ENCODE measurements around the gene CYGB. TPM values are rescaled to one million over a fixed set of nuclear protein-coding genes. Genes with fewer than 3 reads are reported as not detected.
A peak's percentile ranks its signal among the peaks of the same experiment; 100 is the strongest.
"Not testable (repeated sequence)": the region's sequence is repeated elsewhere in the genome, so short reads cannot be mapped to it uniquely, and the experiment has no call there.

CYGB gene
- total RNA-seq, 1 experiment from 2014 or later, result not detected

DNA sequence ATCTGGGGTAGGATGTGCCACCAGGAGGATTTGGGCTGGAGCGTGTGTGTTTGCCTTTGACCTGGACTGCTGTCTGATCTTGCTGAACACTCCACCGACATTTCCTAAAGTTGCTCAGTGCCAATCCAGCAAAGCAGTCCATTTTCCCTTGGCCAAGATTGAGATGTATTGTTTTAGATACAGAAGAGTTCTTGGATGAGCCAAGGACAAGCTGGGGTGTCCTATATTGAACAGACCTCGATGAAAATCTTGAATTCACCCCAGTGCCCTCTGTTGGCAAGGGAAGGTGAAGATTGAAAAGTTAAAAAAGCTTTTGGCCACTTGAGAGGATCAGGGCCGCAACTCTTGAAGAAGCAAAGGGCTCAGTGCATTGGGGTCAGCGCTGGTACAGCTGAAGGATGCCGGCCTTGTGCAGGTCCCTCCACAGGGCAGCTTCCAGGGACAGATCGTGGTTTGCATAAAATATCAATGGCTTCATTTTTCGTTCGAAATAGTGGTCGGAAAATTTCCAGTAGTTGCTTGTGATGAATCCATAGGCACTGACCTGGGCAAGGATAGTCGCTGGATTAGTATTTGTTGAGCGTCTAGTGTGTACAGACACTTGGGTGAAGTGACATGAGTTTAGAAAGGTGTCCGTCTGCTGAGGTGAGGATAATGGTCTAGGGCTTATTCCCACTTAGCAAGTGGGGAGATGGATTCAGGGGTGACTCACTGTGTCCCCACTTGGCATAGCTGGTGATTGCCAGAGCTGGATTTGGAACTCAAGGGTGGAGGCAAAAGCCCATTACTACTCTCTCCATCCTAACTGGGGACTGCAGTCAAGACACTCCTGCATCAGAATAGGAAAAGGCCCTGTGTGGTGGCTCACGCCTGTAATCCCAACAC lies 28.5 kb upstream of the CYGB start:
- Histone ChIP-seq H3K4me1 (ENCODE audit: low read length) (no peaks in the 10 kb centered on the region), H3K9me2 (replicated peaks; ENCODE audit: insufficient read depth, low read length) (no peaks in the 10 kb centered on the region), H3K9ac (ENCODE audit: low read length) (no peak overlapping the region), H3K4me3 (ENCODE audit: low read length) (no peak overlapping the region), H3K27ac (ENCODE audit: low read length) (no peak overlapping the region), H3K27me3 (ENCODE audit: low read length) (no peaks in the 10 kb centered on the region), H2AFZ (ENCODE audit: low read length) (no peak overlapping the region), H3K79me2 (ENCODE audit: low read length) (peaks cover 10% of the 10 kb centered on the region), H3K4me2 (ENCODE audit: low read depth, low read length, poor library complexity, severe bottlenecking) (no peak overlapping the region), H4K20me1 (ENCODE audit: insufficient read depth, low read depth, low read length) (peaks cover 35% of the 10 kb centered on the region), H3K36me3 (ENCODE audit: insufficient read depth, low read length) (peaks cover 28% of the 10 kb centered on the region), H3K9me3 (ENCODE audit: low read length) (no peaks in the 10 kb centered on the region)
- no peak for DNase-seq

DNA sequence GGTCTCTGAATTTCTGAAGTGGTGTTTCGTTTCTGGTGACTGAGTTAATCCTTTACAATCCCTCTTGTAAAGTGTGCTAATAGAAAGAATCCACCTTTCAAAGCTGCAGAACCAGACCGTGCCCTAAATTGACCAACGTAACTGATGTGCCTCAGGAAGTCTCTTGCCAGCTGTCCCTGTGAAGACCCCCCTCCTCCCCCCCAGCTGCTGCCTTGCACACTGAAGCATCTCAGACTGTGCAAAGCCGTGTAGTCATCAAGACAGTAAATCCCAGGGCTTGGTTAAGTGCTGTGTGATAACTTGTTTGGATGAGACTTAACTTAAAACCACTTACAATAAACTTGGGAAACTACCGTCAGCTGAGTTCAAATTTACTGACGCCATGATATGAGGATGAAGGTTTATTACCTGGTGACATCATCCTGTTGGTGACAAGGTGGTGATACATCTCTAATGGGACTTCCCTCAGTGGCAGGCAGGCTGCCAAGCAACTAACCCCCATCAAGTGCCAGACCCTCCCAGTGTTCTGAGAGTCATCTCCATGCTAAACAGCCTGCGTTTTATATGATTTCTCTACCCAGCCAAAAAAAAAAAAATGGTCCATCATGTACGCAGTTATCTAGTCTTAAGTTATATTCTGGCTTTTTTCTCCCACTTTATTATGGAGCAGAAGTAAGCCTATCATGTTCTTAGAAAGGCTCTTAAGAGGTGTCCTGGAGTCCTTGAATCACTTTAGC lies 27.6 kb upstream of the CYGB start:
- H4K20me1 ChIP-seq (ENCODE audit: insufficient read depth, low read depth, low read length), result peaks cover 43% of the 10 kb centered on the region
- not testable (repeated sequence) for H3K9me3 ChIP-seq (ENCODE audit: low read length); H2AFZ ChIP-seq (ENCODE audit: low read length); H3K9me2 ChIP-seq (replicated peaks; ENCODE audit: insufficient read depth, low read length); H3K4me3 ChIP-seq (ENCODE audit: low read length); H3K27ac ChIP-seq (ENCODE audit: low read length); H3K27me3 ChIP-seq (ENCODE audit: low read length); H3K9ac ChIP-seq (ENCODE audit: low read length); H3K4me1 ChIP-seq (ENCODE audit: low read length); H3K4me2 ChIP-seq (ENCODE audit: low read depth, low read length, poor library complexity, severe bottlenecking)
- peak; percentile 63 for DNase-seq
- peaks cover 18% of the 10 kb centered on the region for H3K79me2 ChIP-seq (ENCODE audit: low read length)
- peaks cover 36% of the 10 kb centered on the region for H3K36me3 ChIP-seq (ENCODE audit: insufficient read depth, low read length)

GRCh38 chr17:76563359-76563758 lies 25.9 kb upstream of the CYGB start:
- H3K9ac ChIP-seq (ENCODE audit: low read length); H3K4me3 ChIP-seq (ENCODE audit: low read length); DNase-seq; H3K4me2 ChIP-seq (ENCODE audit: low read depth, low read length, poor library complexity, severe bottlenecking); H3K27ac ChIP-seq (ENCODE audit: low read length); H3K27me3 ChIP-seq (ENCODE audit: low read length); H2AFZ ChIP-seq (ENCODE audit: low read length); H3K9me2 ChIP-seq (replicated peaks; ENCODE audit: insufficient read depth, low read length); H3K9me3 ChIP-seq (ENCODE audit: low read length): not testable (repeated sequence)
- peaks cover 57% of the 10 kb centered on the region for H4K20me1 ChIP-seq (ENCODE audit: insufficient read depth, low read depth, low read length)
- peaks cover 36% of the 10 kb centered on the region for H3K79me2 ChIP-seq (ENCODE audit: low read length)
- peaks cover 52% of the 10 kb centered on the region for H3K36me3 ChIP-seq (ENCODE audit: insufficient read depth, low read length)
- H3K4me1 ChIP-seq (ENCODE audit: low read length), result peaks cover 21% of the 10 kb centered on the region

DNA sequence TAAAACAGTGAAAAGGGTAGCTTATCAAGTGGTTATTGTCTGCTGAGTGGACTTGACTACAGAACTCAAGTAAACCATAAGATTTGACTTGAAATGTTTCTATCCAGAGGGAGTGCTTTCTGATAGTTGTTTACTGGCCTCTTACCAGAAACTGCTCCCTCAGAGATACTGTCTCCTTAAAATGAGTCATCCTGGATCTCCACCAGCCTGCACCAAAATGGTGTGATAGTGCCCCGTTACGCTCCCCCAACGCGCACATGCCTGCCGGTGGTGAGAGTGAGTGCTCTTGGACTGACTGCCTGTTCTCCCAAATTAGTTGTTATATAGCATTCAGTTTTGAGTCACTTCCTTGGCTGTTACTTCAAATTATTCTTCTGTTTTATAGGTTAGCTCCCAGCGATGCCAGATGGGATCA lies 25.2 kb upstream of the CYGB start:
- Histone ChIP-seq H4K20me1 (ENCODE audit: insufficient read depth, low read depth, low read length) (peaks cover 52% of the 10 kb centered on the region), H3K27ac (ENCODE audit: low read length) (no peak overlapping the region), H3K9me3 (ENCODE audit: low read length) (no peaks in the 10 kb centered on the region), H2AFZ (ENCODE audit: low read length) (no peak overlapping the region), H3K79me2 (ENCODE audit: low read length) (peaks cover 42% of the 10 kb centered on the region), H3K9ac (ENCODE audit: low read length) (no peak overlapping the region), H3K36me3 (ENCODE audit: insufficient read depth, low read length) (peaks cover 52% of the 10 kb centered on the region), H3K9me2 (replicated peaks; ENCODE audit: insufficient read depth, low read length) (no peaks in the 10 kb centered on the region), H3K4me3 (ENCODE audit: low read length) (no peak overlapping the region), H3K4me2 (ENCODE audit: low read depth, low read length, poor library complexity, severe bottlenecking) (no peak overlapping the region), H3K4me1 (ENCODE audit: low read length) (peaks cover 21% of the 10 kb centered on the region), H3K27me3 (ENCODE audit: low read length) (no peaks in the 10 kb centered on the region)
- no peak for DNase-seq

GRCh38 chr17:76561799-76562268 lies 24.3 kb upstream of the CYGB start:
- Histone ChIP-seq H3K79me2 (ENCODE audit: low read length) (peaks cover 44% of the 10 kb centered on the region), H3K9ac (ENCODE audit: low read length) (no peak overlapping the region)

DNA sequence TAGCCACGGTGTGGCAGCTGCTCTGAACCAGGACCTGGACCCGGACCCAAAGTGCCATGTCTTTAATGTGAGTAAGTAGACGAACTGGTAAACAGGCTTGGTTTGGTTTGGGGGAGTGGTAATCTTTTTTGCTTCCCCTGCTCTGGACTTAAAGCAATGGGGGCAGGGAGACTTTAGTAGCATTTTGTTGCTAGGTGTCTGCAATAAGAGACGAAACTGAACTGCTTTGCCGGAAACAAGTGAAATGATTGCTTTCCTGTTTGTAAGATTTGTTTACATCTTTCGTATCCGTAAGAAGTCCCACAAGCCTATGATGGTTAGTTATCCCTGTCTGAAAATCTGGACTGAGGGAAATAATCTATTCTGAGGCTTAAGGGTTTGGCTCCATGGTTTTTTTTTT lies 23.8 kb upstream of the CYGB start:
- Histone ChIP-seq H3K79me2 (ENCODE audit: low read length) (peaks cover 44% of the 10 kb centered on the region), H3K9ac (ENCODE audit: low read length) (no peak overlapping the region), H3K36me3 (ENCODE audit: insufficient read depth, low read length) (peaks cover 52% of the 10 kb centered on the region), H3K27me3 (ENCODE audit: low read length) (no peaks in the 10 kb centered on the region), H3K4me1 (ENCODE audit: low read length) (peaks cover 28% of the 10 kb centered on the region), H3K27ac (ENCODE audit: low read length) (no peak overlapping the region), H3K9me3 (ENCODE audit: low read length) (no peaks in the 10 kb centered on the region), H3K9me2 (replicated peaks; ENCODE audit: insufficient read depth, low read length) (no peaks in the 10 kb centered on the region), H4K20me1 (ENCODE audit: insufficient read depth, low read depth, low read length) (peaks cover 48% of the 10 kb centered on the region), H2AFZ (ENCODE audit: low read length) (no peak overlapping the region), H3K4me2 (ENCODE audit: low read depth, low read length, poor library complexity, severe bottlenecking) (no peak overlapping the region), H3K4me3 (ENCODE audit: low read length) (no peak overlapping the region)
- no peak for DNase-seq

More at GRCh38 chr17:76561799-76562268, 24.3 kb upstream of the CYGB start:
- Histone ChIP-seq H3K4me2 (ENCODE audit: low read depth, low read length, poor library complexity, severe bottlenecking) (no peak overlapping the region), H3K9me3 (ENCODE audit: low read length) (no peaks in the 10 kb centered on the region), H3K36me3 (ENCODE audit: insufficient read depth, low read length) (peaks cover 52% of the 10 kb centered on the region), H3K27ac (ENCODE audit: low read length) (no peak overlapping the region), H3K4me3 (ENCODE audit: low read length) (no peak overlapping the region), H3K9me2 (replicated peaks; ENCODE audit: insufficient read depth, low read length) (no peaks in the 10 kb centered on the region), H3K27me3 (ENCODE audit: low read length) (no peaks in the 10 kb centered on the region), H2AFZ (ENCODE audit: low read length) (no peak overlapping the region), H3K4me1 (ENCODE audit: low read length) (peaks cover 23% of the 10 kb centered on the region), H4K20me1 (ENCODE audit: insufficient read depth, low read depth, low read length) (peaks cover 48% of the 10 kb centered on the region)
- DNase-seq, result no peak

- Histone ChIP-seq H3K27me3 (ENCODE audit: low read length) (no peaks in the 10 kb centered on the region), H3K4me1 (ENCODE audit: low read length) (peaks cover 28% of the 10 kb centered on the region), H3K27ac (ENCODE audit: low read length) (no peak overlapping the region), H3K9me2 (replicated peaks; ENCODE audit: insufficient read depth, low read length) (no peaks in the 10 kb centered on the region), H3K79me2 (ENCODE audit: low read length) (peaks cover 44% of the 10 kb centered on the region), H3K4me3 (ENCODE audit: low read length) (no peak overlapping the region), H3K4me2 (ENCODE audit: low read depth, low read length, poor library complexity, severe bottlenecking) (no peak overlapping the region), H3K9me3 (ENCODE audit: low read length) (no peaks in the 10 kb centered on the region), H4K20me1 (ENCODE audit: insufficient read depth, low read depth, low read length) (peaks cover 44% of the 10 kb centered on the region), H3K9ac (ENCODE audit: low read length) (no peak overlapping the region), H3K36me3 (ENCODE audit: insufficient read depth, low read length) (peaks cover 47% of the 10 kb centered on the region), H2AFZ (ENCODE audit: low read length) (no peak overlapping the region)
- DNase-seq, result no peak
Observed at GRCh38 chr17:76560877-76561221, 23.3 kb upstream of the CYGB start.

Data from Karpas-422 (cell line).